PC-9 (cell line): ENCODE data around the gene ARPC1B.

Experiments
- EZH2 ChIP-seq: fragments of 200-600 bp; sonication (generic); IDR thresholded peaks from 2 replicates; pipeline ENCODE4 v1.8.0; 2017; ENCODE audit warnings: antibody characterized with exemption, low read depth
- TF ChIP-seq, protein P1 (sequence below): fragments of 200-600 bp; sonication (generic); conservative IDR thresholded peaks from 2 replicates; pipeline ENCODE4 v1.6.1; 2017; ENCODE audit warnings: mixed run types, antibody characterized with exemption, mild to moderate bottlenecking, moderate library complexity

- TF ChIP-seq, protein P1, sequence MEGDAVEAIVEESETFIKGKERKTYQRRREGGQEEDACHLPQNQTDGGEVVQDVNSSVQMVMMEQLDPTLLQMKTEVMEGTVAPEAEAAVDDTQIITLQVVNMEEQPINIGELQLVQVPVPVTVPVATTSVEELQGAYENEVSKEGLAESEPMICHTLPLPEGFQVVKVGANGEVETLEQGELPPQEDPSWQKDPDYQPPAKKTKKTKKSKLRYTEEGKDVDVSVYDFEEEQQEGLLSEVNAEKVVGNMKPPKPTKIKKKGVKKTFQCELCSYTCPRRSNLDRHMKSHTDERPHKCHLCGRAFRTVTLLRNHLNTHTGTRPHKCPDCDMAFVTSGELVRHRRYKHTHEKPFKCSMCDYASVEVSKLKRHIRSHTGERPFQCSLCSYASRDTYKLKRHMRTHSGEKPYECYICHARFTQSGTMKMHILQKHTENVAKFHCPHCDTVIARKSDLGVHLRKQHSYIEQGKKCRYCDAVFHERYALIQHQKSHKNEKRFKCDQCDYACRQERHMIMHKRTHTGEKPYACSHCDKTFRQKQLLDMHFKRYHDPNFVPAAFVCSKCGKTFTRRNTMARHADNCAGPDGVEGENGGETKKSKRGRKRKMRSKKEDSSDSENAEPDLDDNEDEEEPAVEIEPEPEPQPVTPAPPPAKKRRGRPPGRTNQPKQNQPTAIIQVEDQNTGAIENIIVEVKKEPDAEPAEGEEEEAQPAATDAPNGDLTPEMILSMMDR: no peak
- no peak for TF ChIP-seq EZH2
Observed at GRCh38 chr7:99390941-99391602, 16.5 kb downstream of the ARPC1B start.
